Measurements from ENCODE around the gene SLC9A7. TPM values are rescaled to one million over a fixed set of nuclear protein-coding genes. Genes with fewer than 3 reads are reported as not detected.

Gene SLC9A7
- total and polyA plus RNA-seq, 2 of the 13 experiments (the other 11 are each of a cell fraction or from before 2014, with no cell fraction given), result 5.8 to 7.2 TPM

DNA sequence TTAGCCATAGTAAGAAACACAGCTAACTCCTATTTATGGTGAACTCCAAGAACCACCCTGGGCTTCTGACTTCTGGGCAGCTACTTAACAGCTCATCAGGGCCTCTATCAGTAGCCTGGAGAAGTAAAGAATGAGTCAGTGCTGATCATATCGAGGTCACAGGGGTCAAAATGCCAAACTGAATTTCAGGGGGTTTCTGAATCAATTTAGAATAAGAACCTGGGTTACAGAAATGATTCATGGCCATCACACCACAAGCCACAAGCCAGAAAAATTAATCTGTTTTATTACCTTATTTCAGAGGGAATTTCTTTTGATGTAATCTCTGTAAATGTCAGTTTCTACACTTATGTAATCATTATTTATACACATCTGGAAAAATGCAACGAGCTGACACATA lies 121.0 kb downstream of the SLC9A7 start:
- H3K4me1 ChIP-seq (ENCODE audit: insufficient read depth, low read length), result no peaks in the 10 kb centered on the region
- intact Hi-C loops (cut with micrococcal nuclease; ENCODE audit: unreplicated experiment) (no loop called here), in situ Hi-C loops (cut with HindIII; ENCODE audit: extremely low pct_ligation_motif_present, low pct_unique_long_range_greater_than_20kb) (no loop called here)
- POLR2A ChIA-PET, result no interaction called here
- H3K36me3 ChIP-seq (replicated peaks in 1 of 2; ENCODE audit: control insufficient read depth in 1 of 2, insufficient read depth in 2 of 2, low read length in 2 of 2), result no peaks in the 10 kb centered on the region
- no peaks in the 10 kb centered on the region for H3K79me2 ChIP-seq (ENCODE audit: insufficient read depth, low read length)
- BruUV-seq (replicated peaks), result no TSS peak
- no peak overlapping the region for H3K4me3 ChIP-seq (replicated peaks in 1 of 3; ENCODE audit: insufficient read depth in 1 of 3, low read depth in 2 of 3, low read length in 3 of 3)
- TF ChIP-seq ZNF136 (CRISPR knock-in tag; IDR thresholded peaks at IDR 0.05; ENCODE audit: low read depth) (no peak), EEA1 (CRISPR knock-in tag; IDR thresholded peaks at IDR 0.05; ENCODE audit: borderline replicate concordance) (no peak), ZNF431 (CRISPR knock-in tag; IDR thresholded peaks at IDR 0.05; ENCODE audit: borderline replicate concordance, low read depth) (no peak), ZNF777 (CRISPR knock-in tag; IDR thresholded peaks at IDR 0.05) (no peak), IRF2 (CRISPR knock-in tag; IDR thresholded peaks at IDR 0.05) (no peak), ATF1 (CRISPR knock-in tag; IDR thresholded peaks at IDR 0.05) (no peak), ZNF598 (CRISPR knock-in tag; IDR thresholded peaks at IDR 0.05; ENCODE audit: borderline replicate concordance) (no peak)
- TF ChIP-seq, protein P1, sequence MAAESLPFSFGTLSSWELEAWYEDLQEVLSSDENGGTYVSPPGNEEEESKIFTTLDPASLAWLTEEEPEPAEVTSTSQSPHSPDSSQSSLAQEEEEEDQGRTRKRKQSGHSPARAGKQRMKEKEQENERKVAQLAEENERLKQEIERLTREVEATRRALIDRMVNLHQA (CRISPR knock-in tag; IDR thresholded peaks at IDR 0.05), result no peak
- TF ChIP-seq, protein P2, sequence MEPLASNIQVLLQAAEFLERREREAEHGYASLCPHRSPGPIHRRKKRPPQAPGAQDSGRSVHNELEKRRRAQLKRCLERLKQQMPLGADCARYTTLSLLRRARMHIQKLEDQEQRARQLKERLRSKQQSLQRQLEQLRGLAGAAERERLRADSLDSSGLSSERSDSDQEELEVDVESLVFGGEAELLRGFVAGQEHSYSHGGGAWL (CRISPR knock-in tag; IDR thresholded peaks at IDR 0.05), result no peak
- TF ChIP-seq, protein P3, sequence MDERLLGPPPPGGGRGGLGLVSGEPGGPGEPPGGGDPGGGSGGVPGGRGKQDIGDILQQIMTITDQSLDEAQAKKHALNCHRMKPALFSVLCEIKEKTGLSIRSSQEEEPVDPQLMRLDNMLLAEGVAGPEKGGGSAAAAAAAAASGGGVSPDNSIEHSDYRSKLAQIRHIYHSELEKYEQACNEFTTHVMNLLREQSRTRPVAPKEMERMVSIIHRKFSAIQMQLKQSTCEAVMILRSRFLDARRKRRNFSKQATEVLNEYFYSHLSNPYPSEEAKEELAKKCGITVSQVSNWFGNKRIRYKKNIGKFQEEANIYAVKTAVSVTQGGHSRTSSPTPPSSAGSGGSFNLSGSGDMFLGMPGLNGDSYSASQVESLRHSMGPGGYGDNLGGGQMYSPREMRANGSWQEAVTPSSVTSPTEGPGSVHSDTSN (CRISPR knock-in tag; IDR thresholded peaks at IDR 0.05), result no peak
- CTCF ChIA-PET (ENCODE audit: low intra/inter-chr PET ratio, low total read pairs), result no interaction called here
- FAIRE-seq (no peak), DNase-seq (ENCODE audit: low spot score) (no peak), ATAC-seq (no peak)
- no peak overlapping the region for H3K9ac ChIP-seq (ENCODE audit: insufficient read depth, low read depth, low read length)
- no peak overlapping the region for H2AFZ ChIP-seq (ENCODE audit: low read length)
- no peak overlapping the region for H3K27ac ChIP-seq (ENCODE audit: extremely low read length, insufficient read depth, low read length)
- no peaks in the 10 kb centered on the region for H3K27me3 ChIP-seq (ENCODE audit: control insufficient read depth in 1 of 2, insufficient read depth in 2 of 2, low read length in 2 of 2)
- no peaks in the 10 kb centered on the region for H4K20me1 ChIP-seq (ENCODE audit: insufficient read depth, low read length)
- WGBS (ENCODE audit: low lambda C conversion rate), result 50% methylated on average over 2 of the region's 2 CpGs
- no peaks in the 10 kb centered on the region for H3K9me3 ChIP-seq (ENCODE audit: low read length)
- H3K4me2 ChIP-seq (ENCODE audit: low read depth, low read length), result no peak overlapping the region

Measured in HepG2 (cell line).